ENCODE results near the gene KRTAP5-6.

KRTAP5-6 gene

GRCh38 chr11:1702506-1702905, 5.5 kb downstream of the KRTAP5-6 start:
- no peak for TF ChIP-seq CTCF (IDR thresholded peaks at IDR 0.05; ENCODE audit: low read depth, low read length)
- no peak for DNase-seq (ENCODE audit: extremely low read depth, low read depth)

DNA sequence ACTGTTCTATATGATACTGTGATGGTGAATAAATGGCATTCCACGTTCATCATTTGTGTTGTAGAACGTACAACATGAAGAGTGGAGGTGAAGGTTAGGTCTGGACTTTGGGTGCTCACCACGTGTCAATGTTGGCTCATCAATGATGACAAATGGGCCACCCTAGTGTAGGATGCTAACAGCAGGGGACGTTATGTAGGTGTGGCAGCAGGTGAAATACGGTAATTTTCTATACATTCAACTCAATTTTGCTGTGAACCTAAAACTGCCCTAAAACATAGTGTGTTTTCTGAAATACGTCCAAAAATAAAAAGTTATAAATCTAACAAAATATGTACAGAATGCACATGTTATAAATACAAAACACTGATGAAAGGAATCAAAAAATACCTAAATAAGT, 6.2 kb downstream of the KRTAP5-6 start:
- no peak for DNase-seq (ENCODE audit: extremely low read depth, low read depth)
- TF ChIP-seq CTCF (IDR thresholded peaks at IDR 0.05; ENCODE audit: low read depth, low read length), result no peak

DNA sequence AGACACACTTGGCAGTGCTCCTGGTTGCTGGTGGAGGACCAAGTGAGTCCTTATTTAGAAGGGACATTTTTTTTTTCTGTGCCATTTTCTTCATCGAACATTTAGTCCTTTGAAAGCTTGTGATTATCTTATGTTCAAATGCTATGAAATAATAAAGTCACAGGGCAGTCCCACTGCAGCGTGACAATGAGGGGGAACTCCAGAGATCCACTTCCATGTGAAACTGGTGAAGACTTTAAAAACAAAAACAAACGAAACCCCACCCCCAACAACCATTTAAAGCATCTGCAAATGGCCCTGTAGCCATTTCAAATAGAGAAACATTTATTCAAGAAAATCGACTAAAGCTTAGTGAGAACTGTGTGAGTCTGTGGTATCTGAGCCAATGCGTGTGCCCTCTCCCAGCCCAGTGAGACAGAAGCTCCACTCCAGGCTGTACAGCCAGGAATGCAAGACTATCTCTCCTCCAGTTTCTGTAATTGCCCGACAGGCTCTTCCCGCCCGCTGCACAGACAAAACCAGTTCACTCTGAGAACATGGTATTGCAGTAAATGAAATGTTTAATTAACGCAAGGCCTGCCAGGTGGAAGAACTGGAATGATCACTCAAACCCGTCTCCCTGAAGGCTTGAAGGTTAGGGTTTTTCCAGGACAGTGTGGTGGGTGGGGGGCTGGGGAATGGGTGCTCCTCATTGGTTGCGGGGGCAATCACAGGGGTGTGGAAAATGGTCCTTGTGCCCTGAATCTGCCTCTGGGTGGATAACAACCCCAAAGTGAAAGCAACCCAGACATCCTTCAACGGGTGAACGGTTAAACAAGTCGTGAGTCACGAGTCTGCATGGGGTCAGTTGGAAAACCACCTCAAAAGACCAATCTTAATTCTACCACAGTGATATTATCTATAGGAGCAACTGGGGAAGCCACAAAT, 8.4 kb downstream of the KRTAP5-6 start:
- TF ChIP-seq CTCF (IDR thresholded peaks at IDR 0.05; ENCODE audit: low read depth, low read length), result no peak
- no peak for DNase-seq (ENCODE audit: extremely low read depth, low read depth)

DNA sequence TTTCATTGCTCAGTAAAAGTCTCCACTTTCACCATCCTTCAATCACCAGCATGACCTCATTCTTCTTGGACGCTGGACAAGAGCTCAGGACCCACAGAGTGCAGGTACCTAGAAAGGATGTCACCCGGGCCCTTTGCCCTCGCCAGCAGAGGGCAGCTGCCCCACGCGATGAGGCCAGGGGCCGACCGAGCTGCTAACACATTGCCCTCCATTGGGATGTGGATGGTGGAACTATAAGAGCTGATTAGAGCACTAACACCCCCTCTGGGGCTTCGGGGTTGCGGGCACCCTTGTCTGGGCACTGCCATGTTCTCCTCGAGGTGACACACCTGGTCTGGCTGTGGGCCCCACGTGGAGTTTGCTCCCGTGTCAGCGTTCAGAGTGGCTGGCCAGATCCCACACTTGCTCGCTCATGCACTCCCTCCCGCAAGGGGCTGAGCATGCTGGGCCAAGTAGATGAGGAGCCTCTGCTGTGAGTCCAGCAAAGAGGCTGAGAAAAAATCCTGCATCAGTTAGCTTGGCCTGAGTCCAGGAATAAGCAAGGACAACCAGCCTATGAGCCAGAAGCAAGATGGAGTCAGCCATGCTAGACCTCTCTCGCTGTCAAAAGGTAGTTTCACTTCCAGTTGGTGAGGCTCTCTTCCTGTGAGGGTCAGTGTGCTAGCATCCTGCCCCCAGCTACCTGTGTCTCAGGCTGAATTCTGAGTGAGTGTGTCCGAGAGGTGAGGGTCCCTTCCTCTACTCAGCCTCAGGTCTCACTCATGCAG, 9.8 kb downstream of the KRTAP5-6 start:
- no peak for DNase-seq (ENCODE audit: extremely low read depth, low read depth)
- no peak for TF ChIP-seq CTCF (IDR thresholded peaks at IDR 0.05; ENCODE audit: low read depth, low read length)

DNA sequence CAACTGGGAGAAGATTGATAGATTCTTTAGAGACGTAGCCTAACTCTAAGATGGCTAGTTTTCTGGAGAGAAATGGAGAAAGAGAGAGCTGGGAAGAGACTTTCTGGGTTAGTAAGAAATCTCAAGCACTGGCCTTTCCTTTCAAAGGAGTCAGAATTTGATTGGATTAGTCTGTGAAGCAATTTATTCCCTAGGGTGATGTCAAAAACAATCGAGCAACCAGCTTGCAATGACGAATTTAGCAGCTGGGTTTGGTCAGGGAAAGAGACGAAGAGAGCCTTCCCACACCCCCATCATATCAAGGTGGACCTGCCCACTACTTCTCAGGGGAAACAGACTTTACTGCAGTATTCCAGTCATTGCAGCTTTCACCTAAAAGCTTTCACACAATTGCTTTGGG, 10.8 kb downstream of the KRTAP5-6 start:
- no peak for DNase-seq (ENCODE audit: extremely low read depth, low read depth)

DNA sequence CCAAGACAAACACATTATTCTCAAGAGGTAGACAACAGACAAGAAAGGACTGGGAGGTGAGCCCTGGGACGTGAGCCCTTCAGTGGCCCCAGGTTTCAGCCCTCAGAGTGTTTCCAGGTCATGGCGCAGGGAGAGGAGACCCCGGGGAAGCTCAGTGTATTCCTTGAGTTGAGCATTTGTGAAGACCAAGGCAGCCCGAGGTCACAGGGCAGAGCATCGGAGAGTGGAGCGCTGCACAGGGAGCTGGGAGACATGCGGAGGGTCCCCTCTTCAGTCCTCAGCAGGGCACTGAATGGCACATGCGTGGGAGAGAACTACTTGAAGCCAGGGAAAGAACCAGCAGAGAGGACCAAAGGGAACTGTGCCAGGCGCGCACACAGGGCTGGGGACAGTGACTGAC, 11.7 kb downstream of the KRTAP5-6 start:
- no peak for DNase-seq (ENCODE audit: extremely low read depth, low read depth)
- no peak for TF ChIP-seq CTCF (IDR thresholded peaks at IDR 0.05; ENCODE audit: low read depth, low read length)

More for the DNA sequence above, 10.8 kb downstream of the KRTAP5-6 start:
- no peak for TF ChIP-seq CTCF (IDR thresholded peaks at IDR 0.05; ENCODE audit: low read depth, low read length)
